Liver (tissue), 9 donors: ENCODE results near the gene SCGB1D2. TPM values are rescaled to one million over a fixed set of nuclear protein-coding genes. Genes with fewer than 3 reads are reported as not detected.

Experiments used
- DNase-seq: peaks from one replicate; pipeline ENCODE4 v3.0.0-alpha.2; 2017; ENCODE audit warnings: low spot score
- H3K27ac ChIP-seq, 2 donors: one replicate each; pipeline ENCODE4 v1.7.0; 2013; ENCODE audit warnings: inconsistent platforms in 2 of 2, low read length in 2 of 2, control low read depth in 1 of 2, low read depth in 1 of 2, mild to moderate bottlenecking in 1 of 2
- H3K27me3 ChIP-seq, 4 donors: one replicate each; pipeline versions ENCODE4 v1.6.1 to v1.7.0; 2013; ENCODE audit warnings: low read length in 3 of 4, inconsistent platforms in 1 of 4, mild to moderate bottlenecking in 1 of 4, moderate library complexity in 1 of 4; ENCODE audit not compliant: control insufficient read depth in 4 of 4, insufficient read depth in 4 of 4
- H3K36me3 ChIP-seq, 4 donors: one replicate each; pipeline versions ENCODE4 v1.6.1 to v1.7.0; 2013; ENCODE audit warnings: low read length in 3 of 4, mild to moderate bottlenecking in 3 of 4, low read depth in 1 of 4, moderate library complexity in 1 of 4; ENCODE audit not compliant: control insufficient read depth in 4 of 4, insufficient read depth in 3 of 4
- H3K4me1 ChIP-seq, 4 donors: one replicate each; pipeline versions ENCODE4 v1.6.1 to v1.7.0; 2013; ENCODE audit warnings: low read length in 3 of 4, mild to moderate bottlenecking in 3 of 4, moderate library complexity in 1 of 4; ENCODE audit not compliant: control insufficient read depth in 4 of 4, insufficient read depth in 4 of 4
- H3K4me3 ChIP-seq, 3 donors: one replicate each; pipeline versions ENCODE4 v1.6.1 to v1.7.0; 2013; ENCODE audit warnings: low read length in 3 of 3, control low read depth in 1 of 3, low read depth in 1 of 3, mild to moderate bottlenecking in 1 of 3
- H3K9ac ChIP-seq, 2 donors: one replicate each; pipeline ENCODE4 v1.7.0; 2013; ENCODE audit warnings: low read length in 2 of 2, mild to moderate bottlenecking in 2 of 2, moderate library complexity in 2 of 2, control low read depth in 1 of 2, low read depth in 1 of 2
- H3K9me3 ChIP-seq, 4 donors: one replicate each; pipeline versions ENCODE4 v1.6.1 to v1.7.0; 2013; ENCODE audit warnings: low read length in 3 of 4; ENCODE audit not compliant: control insufficient read depth in 4 of 4
- ATF3 ChIP-seq: IDR thresholded peaks from 2 replicates; pipeline ENCODE4 v1.6.1; 2016; ENCODE audit warnings: antibody characterized with exemption
- EGR1 ChIP-seq, 2 donors: IDR thresholded peaks; 2 replicates each; pipeline ENCODE4 v1.6.1; 2016 to 2018; ENCODE audit warnings: antibody characterized with exemption in 2 of 2, low read depth in 2 of 2
- FOXA1 ChIP-seq: IDR thresholded peaks from 2 replicates; pipeline ENCODE4 v1.6.1; 2016; ENCODE audit warnings: antibody characterized with exemption
- FOXA2 ChIP-seq: IDR thresholded peaks from 2 replicates; pipeline ENCODE4 v1.6.1; 2016; ENCODE audit warnings: antibody characterized with exemption
- HNF4A ChIP-seq, 2 donors: conservative IDR thresholded peaks; 2 replicates each; pipeline ENCODE4 v1.6.1; 2016; ENCODE audit warnings: antibody characterized with exemption in 2 of 2, mild to moderate bottlenecking in 2 of 2
- JUND ChIP-seq, 2 donors: IDR thresholded peaks; 2 replicates each; pipeline ENCODE4 v1.6.1; 2016; ENCODE audit warnings: antibody characterized with exemption in 2 of 2
- MAX ChIP-seq: IDR thresholded peaks from 2 replicates; pipeline ENCODE4 v1.6.1; 2016; ENCODE audit warnings: antibody characterized with exemption
- NR2F2 ChIP-seq: IDR thresholded peaks from 2 replicates; pipeline ENCODE4 v1.6.1; 2016; ENCODE audit warnings: antibody characterized with exemption
- RAD21 ChIP-seq, 2 donors: IDR thresholded peaks; 2 replicates each; pipeline ENCODE4 v1.6.1; 2016; ENCODE audit warnings: antibody characterized with exemption in 2 of 2, mild to moderate bottlenecking in 2 of 2
- REST ChIP-seq: IDR thresholded peaks from 2 replicates; pipeline ENCODE4 v1.6.1; 2016; ENCODE audit warnings: antibody characterized with exemption, mild to moderate bottlenecking
- RXRA ChIP-seq, 2 donors: IDR thresholded peaks; 2 replicates each; pipeline ENCODE4 v1.6.1; 2017 to 2018; ENCODE audit warnings: antibody characterized with exemption in 2 of 2, mild to moderate bottlenecking in 1 of 2
- SP1 ChIP-seq: IDR thresholded peaks from 2 replicates; pipeline ENCODE4 v1.6.1; 2018; ENCODE audit warnings: antibody characterized with exemption, mild to moderate bottlenecking
- TAF1 ChIP-seq: conservative IDR thresholded peaks from 2 replicates; pipeline ENCODE4 v1.6.1; 2016; ENCODE audit warnings: antibody characterized with exemption, mild to moderate bottlenecking
- YY1 ChIP-seq: IDR thresholded peaks from 2 replicates; pipeline ENCODE4 v1.6.1; 2016; ENCODE audit warnings: antibody characterized with exemption, mild to moderate bottlenecking
- whole genome bisulfite sequencing: extraction: QIAGEN DNeasy Blood & Tissue Kit; methylation state at CpG from one replicate; pipeline ENCODE4 v1.1.7; 2013; 5-methylcytosine and 5-hydroxymethylcytosine counted together
- polyA plus RNA-seq, 2 donors: library from polyadenylated mRNA; stranded (reverse) in 1 of 2; unstranded in 1 of 2; fragments of 200-250 nt in 1 of 2; fragments of >200 nt in 1 of 2; fragmentation: Nextera tagmentation in 1 of 2; extraction: Ambion mirVana in 1 of 2; gene quantifications; one replicate each; pipeline versions ENCODE4 v1.2.1 to v1.2.3, GENCODE V29; 2013 to 2015
- total RNA-seq, 2 donors: library from RNA; depleted of rRNA; stranded (reverse); fragments of >200 nt; gene quantifications; one replicate each; pipeline ENCODE4 v1.2.3, GENCODE V29; 2014
- TF ChIP-seq, protein P1 (sequence below): fragments of 150-350 bp; IDR thresholded peaks from 2 replicates; pipeline ENCODE4 v1.5.1; 2017; ENCODE audit warnings: improper control_type of control experiment, low read depth, low read length; ENCODE audit not compliant: missing input control
- TF ChIP-seq, protein P2 (sequence below): IDR thresholded peaks from 2 replicates; pipeline ENCODE4 v1.6.1; 2016; ENCODE audit warnings: antibody characterized with exemption
- donor health status: healthy.
- donor health status: healthy.
- donor health status: healthy.
- donor health status: healthy.
- donor health status: healthy.

Gene SCGB1D2
- total and polyA plus RNA-seq, 4 donors = not detected

- TF ChIP-seq REST (no peak), MAX (no peak), RXRA (IDR thresholded peaks at IDR 0.05) (no peak), YY1 (no peak), FOXA2 (no peak), NR2F2 (no peak), EGR1 (IDR thresholded peaks at IDR 0.05; ENCODE audit: low read depth in 2 of 2) (no peak), SP1 (no peak)
Measured at GRCh38 chr11:62260261-62260953, 18.4 kb downstream of the SCGB1D2 start (continued).

DNA sequence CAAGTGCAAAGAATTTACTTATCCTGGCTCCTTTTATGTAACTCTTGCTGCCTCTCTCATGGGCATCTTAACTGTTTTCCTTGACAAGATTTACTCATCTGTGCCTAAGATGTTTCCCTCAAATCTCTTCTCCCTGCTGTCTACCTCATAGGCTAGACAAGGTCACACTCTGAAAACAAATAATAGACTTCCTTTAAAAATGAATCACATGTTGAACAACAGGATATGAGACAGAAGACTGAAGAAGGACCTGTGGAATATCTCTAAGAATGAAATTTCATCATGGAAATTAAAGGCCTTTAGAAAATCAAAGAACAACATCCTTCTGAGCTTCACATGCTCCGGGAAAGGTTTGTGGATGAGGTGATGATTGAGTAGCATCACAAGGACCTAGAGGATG lies 22.0 kb downstream of the SCGB1D2 start:
- 91% methylated on average over 1 of the region's 1 CpG for WGBS
- TF ChIP-seq YY1 = no peak
- TF ChIP-seq, protein P1, sequence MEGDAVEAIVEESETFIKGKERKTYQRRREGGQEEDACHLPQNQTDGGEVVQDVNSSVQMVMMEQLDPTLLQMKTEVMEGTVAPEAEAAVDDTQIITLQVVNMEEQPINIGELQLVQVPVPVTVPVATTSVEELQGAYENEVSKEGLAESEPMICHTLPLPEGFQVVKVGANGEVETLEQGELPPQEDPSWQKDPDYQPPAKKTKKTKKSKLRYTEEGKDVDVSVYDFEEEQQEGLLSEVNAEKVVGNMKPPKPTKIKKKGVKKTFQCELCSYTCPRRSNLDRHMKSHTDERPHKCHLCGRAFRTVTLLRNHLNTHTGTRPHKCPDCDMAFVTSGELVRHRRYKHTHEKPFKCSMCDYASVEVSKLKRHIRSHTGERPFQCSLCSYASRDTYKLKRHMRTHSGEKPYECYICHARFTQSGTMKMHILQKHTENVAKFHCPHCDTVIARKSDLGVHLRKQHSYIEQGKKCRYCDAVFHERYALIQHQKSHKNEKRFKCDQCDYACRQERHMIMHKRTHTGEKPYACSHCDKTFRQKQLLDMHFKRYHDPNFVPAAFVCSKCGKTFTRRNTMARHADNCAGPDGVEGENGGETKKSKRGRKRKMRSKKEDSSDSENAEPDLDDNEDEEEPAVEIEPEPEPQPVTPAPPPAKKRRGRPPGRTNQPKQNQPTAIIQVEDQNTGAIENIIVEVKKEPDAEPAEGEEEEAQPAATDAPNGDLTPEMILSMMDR = no peak
- Histone ChIP-seq H3K4me3 (no peak overlapping the region), H3K4me1 (no peaks in the 10 kb centered on the region), H3K9ac (no peak overlapping the region), H3K9me3 (no peaks in the 10 kb centered on the region), H3K27ac (no peak overlapping the region), H3K36me3 (no peaks in the 10 kb centered on the region), H3K27me3 (peaks cover 0 to 5% (median 0%) of the 10 kb centered on the region in 4 donors)
- DNase-seq = no peak

GRCh38 chr11:62266558-62266957 lies 24.5 kb downstream of the SCGB1D2 start:
- no peaks in the 10 kb centered on the region for H3K4me1 ChIP-seq
- no peak overlapping the region for H3K27ac ChIP-seq
- H3K27me3 ChIP-seq = peaks cover 0 to 5% (median 0%) of the 10 kb centered on the region in 4 donors
- H3K9ac ChIP-seq = no peak overlapping the region
- DNase-seq = no peak
- H3K9me3 ChIP-seq = no peaks in the 10 kb centered on the region
- WGBS = 73% methylated on average over 4 of the region's 4 CpGs
- H3K36me3 ChIP-seq = no peaks in the 10 kb centered on the region
- no peak overlapping the region for H3K4me3 ChIP-seq
- TF ChIP-seq, protein P2, sequence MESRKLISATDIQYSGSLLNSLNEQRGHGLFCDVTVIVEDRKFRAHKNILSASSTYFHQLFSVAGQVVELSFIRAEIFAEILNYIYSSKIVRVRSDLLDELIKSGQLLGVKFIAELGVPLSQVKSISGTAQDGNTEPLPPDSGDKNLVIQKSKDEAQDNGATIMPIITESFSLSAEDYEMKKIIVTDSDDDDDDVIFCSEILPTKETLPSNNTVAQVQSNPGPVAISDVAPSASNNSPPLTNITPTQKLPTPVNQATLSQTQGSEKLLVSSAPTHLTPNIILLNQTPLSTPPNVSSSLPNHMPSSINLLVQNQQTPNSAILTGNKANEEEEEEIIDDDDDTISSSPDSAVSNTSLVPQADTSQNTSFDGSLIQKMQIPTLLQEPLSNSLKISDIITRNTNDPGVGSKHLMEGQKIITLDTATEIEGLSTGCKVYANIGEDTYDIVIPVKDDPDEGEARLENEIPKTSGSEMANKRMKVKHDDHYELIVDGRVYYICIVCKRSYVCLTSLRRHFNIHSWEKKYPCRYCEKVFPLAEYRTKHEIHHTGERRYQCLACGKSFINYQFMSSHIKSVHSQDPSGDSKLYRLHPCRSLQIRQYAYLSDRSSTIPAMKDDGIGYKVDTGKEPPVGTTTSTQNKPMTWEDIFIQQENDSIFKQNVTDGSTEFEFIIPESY = no peak
- TF ChIP-seq TAF1 (no peak), REST (no peak), FOXA1 (no peak), ATF3 (no peak), MAX (no peak), HNF4A (conservative IDR thresholded peaks at IDR 0.05) (no peak), JUND (IDR thresholded peaks at IDR 0.05) (no peak), YY1 (no peak), EGR1 (IDR thresholded peaks at IDR 0.05; ENCODE audit: low read depth in 2 of 2) (no peak), RAD21 (IDR thresholded peaks at IDR 0.05) (no peak)
